Measurements from ENCODE around the gene SUMF1.

Gene SUMF1

GRCh38 chr3:4375911-4376310, 91.2 kb downstream of the SUMF1 start:
- DNase-seq = no peak

- DNase-seq = no peak
Observed at GRCh38 chr3:4373669-4374068, 93.4 kb downstream of the SUMF1 start.

- no peak for DNase-seq
Observed at GRCh38 chr3:4362523-4362922, 104.5 kb downstream of the SUMF1 start.

- DNase-seq = no peak
Observed at GRCh38 chr3:4360817-4361216, 106.3 kb downstream of the SUMF1 start.

- no peak for DNase-seq
Observed at GRCh38 chr3:4359805-4360502, 107.1 kb downstream of the SUMF1 start.

- DNase-seq = no peak
Observed at GRCh38 chr3:4358273-4358672, 108.8 kb downstream of the SUMF1 start.

- no peak for DNase-seq
Observed at GRCh38 chr3:4356546-4357410, 110.3 kb downstream of the SUMF1 start.

- no peak for DNase-seq
Observed at GRCh38 chr3:4356220-4356540, 110.9 kb downstream of the SUMF1 start.

- DNase-seq = no peak
Observed at GRCh38 chr3:4355401-4356219, 111.5 kb downstream of the SUMF1 start.

GRCh38 chr3:4351872-4352271, 115.2 kb downstream of the SUMF1 start:
- DNase-seq = no peak

GRCh38 chr3:4351164-4351855, 115.8 kb downstream of the SUMF1 start:
- no peak for DNase-seq

GRCh38 chr3:4350789-4351163, 116.3 kb downstream of the SUMF1 start:
- peak; percentile 64 to 82 for DNase-seq

GRCh38 chr3:4343258-4343657, 123.8 kb downstream of the SUMF1 start:
- DNase-seq = no peak

- no peak for DNase-seq
Observed at GRCh38 chr3:4341336-4341675, 125.8 kb downstream of the SUMF1 start.

GRCh38 chr3:4340411-4341335, 126.4 kb downstream of the SUMF1 start:
- peak; percentile 31 to 36 for DNase-seq

- no peak for DNase-seq
Observed at GRCh38 chr3:4340077-4340410, 127.0 kb downstream of the SUMF1 start.

GRCh38 chr3:4338751-4339150, 128.3 kb downstream of the SUMF1 start:
- DNase-seq = peak in 1 of 2 experiments; percentile 6

- DNase-seq = no peak
Observed at GRCh38 chr3:4336850-4337546, 130.1 kb downstream of the SUMF1 start.

GRCh38 chr3:4335840-4336562, 131.1 kb downstream of the SUMF1 start:
- no peak for DNase-seq

- no peak for DNase-seq
Observed at GRCh38 chr3:4334548-4334947, 132.5 kb downstream of the SUMF1 start.

GRCh38 chr3:4332991-4333390, 134.1 kb downstream of the SUMF1 start:
- DNase-seq = no peak

Data from Kasumi-1 (cell line).